Activated T-helper 17 cell treated with anti-CD3 and anti-CD28 coated beads, Interleukin-2, amount 50 U/mL, for 72 hours (primary cell): ENCODE measurements around the gene TEAD1. TPM values are rescaled to one million over a fixed set of nuclear protein-coding genes. Genes with fewer than 3 reads are reported as not detected.
A peak's percentile ranks its signal among the peaks of the same experiment; 100 is the strongest.

Experiments
- ATAC-seq: fragments of 150-1000 bp; cut with Tn5 transposase; replicated peaks from 2 replicates; pipeline ENCODE4 v1.10.0; 2021; ENCODE audit warnings: mild to moderate bottlenecking, moderate library complexity
- H3K27ac Mint-ChIP-seq: one replicate; pipeline ENCODE4 v1.8.0; 2022; ENCODE audit warnings: mixed read lengths
- H3K27me3 Mint-ChIP-seq: one replicate; pipeline ENCODE4 v1.8.0; 2022; ENCODE audit warnings: mixed read lengths
- H3K36me3 Mint-ChIP-seq: one replicate; pipeline ENCODE4 v1.8.0; 2022; ENCODE audit warnings: low read depth, mild to moderate bottlenecking, mixed read lengths
- H3K4me1 Mint-ChIP-seq: one replicate; pipeline ENCODE4 v1.8.0; 2022; ENCODE audit warnings: mixed read lengths
- H3K4me3 Mint-ChIP-seq: one replicate; pipeline ENCODE4 v1.8.0; 2022; ENCODE audit warnings: mild to moderate bottlenecking, mixed read lengths
- H3K9me3 Mint-ChIP-seq: one replicate; pipeline ENCODE4 v1.8.0; 2022; ENCODE audit warnings: mixed read lengths
- total RNA-seq, 2 donors: library from RNA; stranded (reverse); gene quantifications; one replicate each; pipeline ENCODE4 v1.2.3, GENCODE V29; 2022

TEAD1 gene
- total RNA-seq, 2 donors from 2014 or later: 1.2 to 1.6 TPM

DNA sequence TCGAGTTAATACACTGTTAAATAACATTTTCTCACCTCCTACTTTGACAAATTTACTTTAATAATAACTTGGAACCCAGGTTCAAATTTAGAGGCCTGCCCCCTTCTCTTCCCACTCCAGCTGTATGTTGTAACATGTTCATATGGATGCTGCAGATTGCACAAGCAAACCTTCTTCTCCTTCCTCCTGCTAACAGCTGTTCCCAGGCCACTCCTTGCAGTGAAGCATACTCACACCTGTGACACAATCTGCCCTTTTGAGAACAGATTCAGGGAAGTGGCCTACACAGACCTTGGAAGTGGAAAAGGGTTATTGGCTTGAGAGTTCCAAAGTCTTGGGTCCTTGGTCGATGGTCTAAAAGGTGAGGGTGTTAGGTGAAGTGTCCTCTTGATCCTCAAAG is 131.9 kb downstream of the TEAD1 start:
- Mint-ChIP-seq H3K4me1 (no peaks in the 10 kb centered on the region), H3K4me3 (no peak overlapping the region), H3K9me3 (no peaks in the 10 kb centered on the region), H3K27ac (no peak overlapping the region), H3K36me3 (no peaks in the 10 kb centered on the region), H3K27me3 (peaks cover 35% of the 10 kb centered on the region)
- ATAC-seq: no peak

DNA sequence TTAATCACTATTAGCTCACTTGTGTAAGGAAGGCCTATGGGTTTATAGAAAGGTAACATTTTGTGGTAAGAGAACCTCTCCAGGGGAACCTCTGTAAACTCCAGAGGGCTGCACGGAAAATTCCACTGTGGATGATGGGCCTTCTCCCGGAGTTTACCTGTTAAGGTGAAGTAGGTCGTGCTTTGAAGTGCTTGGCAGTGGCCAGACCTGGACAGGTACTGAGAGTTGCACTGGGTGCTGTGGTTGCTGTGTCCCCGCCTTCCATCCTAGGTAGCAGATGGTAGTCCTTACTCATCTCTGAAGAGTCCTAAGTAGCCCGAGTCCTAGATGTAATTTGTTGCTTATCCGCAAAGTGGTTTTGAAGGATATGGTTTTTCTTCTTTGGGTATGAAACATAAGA is 133.4 kb downstream of the TEAD1 start:
- Mint-ChIP-seq H3K36me3 (no peaks in the 10 kb centered on the region), H3K27ac (no peak overlapping the region), H3K9me3 (no peaks in the 10 kb centered on the region), H3K4me1 (no peaks in the 10 kb centered on the region), H3K27me3 (peaks cover 39% of the 10 kb centered on the region), H3K4me3 (no peak overlapping the region)
- ATAC-seq: no peak

DNA sequence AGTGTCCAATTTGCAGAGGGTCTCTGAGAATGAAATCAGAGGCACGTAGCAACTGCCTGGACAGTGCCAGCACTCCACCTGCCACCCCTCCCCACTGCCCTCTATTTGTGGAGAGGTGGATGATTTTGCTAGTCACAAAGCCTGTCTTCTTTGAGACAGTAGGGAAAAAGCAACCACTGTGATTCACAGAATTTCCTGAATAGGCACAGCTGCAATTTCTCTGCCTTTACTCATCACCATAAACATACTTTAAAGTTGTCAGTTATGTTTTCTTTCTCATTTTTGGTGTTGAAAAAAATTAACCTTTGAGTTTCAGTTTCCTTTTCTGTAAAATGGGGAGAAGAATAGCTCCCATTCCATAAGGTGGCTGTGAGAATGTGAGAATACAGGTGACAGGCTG is 134.3 kb downstream of the TEAD1 start:
- H3K4me3 Mint-ChIP-seq: no peak overlapping the region
- H3K9me3 Mint-ChIP-seq: no peaks in the 10 kb centered on the region
- H3K4me1 Mint-ChIP-seq: no peaks in the 10 kb centered on the region
- ATAC-seq: peak; percentile 61
- H3K27me3 Mint-ChIP-seq: peaks cover 41% of the 10 kb centered on the region
- H3K36me3 Mint-ChIP-seq: no peaks in the 10 kb centered on the region
- H3K27ac Mint-ChIP-seq: no peak overlapping the region

DNA sequence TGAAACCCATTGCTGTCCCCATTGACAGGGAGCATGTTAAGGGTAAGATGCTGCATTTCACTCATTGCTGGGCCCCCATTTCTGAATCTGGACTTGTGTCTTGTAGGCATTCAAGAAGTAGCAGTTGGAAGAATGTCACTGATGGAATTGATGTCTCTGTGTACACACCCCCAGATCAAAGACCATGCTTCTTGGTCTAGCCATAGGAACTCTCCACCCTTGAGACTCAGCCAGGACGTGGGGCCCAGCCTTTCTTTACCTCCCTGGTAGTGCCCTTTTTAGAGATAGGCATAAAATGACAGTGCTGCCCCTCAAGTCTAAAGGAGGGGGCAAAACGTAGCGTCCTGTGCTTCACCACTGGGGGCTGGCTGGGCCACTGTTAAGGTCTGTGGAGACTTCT is 135.1 kb downstream of the TEAD1 start:
- no peak overlapping the region for H3K27ac Mint-ChIP-seq
- H3K4me3 Mint-ChIP-seq: no peak overlapping the region
- no peaks in the 10 kb centered on the region for H3K36me3 Mint-ChIP-seq
- no peak for ATAC-seq
- peaks cover 38% of the 10 kb centered on the region for H3K27me3 Mint-ChIP-seq
- no peaks in the 10 kb centered on the region for H3K9me3 Mint-ChIP-seq
- no peaks in the 10 kb centered on the region for H3K4me1 Mint-ChIP-seq

DNA sequence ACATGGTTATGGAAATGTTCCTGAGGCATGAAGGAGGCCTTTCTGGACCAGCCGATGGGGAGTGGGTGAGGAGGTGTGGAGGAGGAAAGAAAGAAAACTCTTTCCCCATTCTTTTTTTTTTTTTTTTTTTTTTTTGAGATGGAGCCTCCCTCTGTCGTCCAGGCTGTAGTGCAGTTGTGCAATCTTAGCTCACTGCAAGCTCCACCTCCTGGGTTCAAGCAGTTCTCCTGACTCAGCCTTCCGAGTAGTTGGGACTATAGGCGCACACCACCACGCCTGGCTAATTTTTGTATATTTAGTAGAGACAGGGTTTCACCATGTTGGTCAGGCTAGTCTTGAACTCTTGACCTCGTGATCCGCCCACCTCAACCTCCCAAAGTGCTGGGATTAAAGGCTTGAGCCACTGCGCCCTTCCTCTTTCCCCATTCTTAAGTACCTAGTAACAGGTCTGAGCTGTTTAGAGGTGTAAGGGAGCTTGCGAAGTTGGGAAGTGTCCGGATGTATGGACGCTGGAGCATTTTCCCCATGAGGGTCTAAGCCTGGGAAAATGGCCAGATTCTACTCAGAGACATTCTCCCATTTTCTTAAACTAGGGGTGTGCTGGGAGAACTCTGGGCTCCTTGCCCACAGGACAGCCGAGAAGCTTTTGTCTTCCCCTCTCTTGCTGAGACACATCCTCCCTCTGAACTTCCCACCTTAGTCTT is 135.8 kb downstream of the TEAD1 start:
- H3K4me1 Mint-ChIP-seq: no peaks in the 10 kb centered on the region
- H3K27me3 Mint-ChIP-seq: peaks cover 35% of the 10 kb centered on the region
- no peak overlapping the region for H3K27ac Mint-ChIP-seq
- no peaks in the 10 kb centered on the region for H3K36me3 Mint-ChIP-seq
- ATAC-seq: no peak
- no peaks in the 10 kb centered on the region for H3K9me3 Mint-ChIP-seq
- H3K4me3 Mint-ChIP-seq: no peak overlapping the region

DNA sequence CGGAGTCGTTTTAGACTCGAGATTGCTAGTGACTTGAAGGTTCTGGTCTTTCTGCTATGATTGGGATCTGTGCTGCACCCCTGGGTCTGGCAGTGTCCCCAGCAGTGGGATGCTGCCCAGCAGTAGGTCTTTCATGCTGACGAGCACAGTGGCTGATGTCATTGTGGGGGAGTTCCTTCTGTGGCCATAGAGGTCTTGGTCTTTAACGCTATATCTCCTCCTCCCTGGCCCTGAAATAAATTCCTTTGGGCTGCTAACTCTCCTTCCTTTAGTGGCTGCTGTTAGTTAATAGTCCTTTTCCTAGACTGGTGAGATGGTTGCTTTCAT is 136.3 kb downstream of the TEAD1 start:
- H3K9me3 Mint-ChIP-seq: no peaks in the 10 kb centered on the region
- no peak overlapping the region for H3K4me3 Mint-ChIP-seq
- no peak for ATAC-seq
- no peaks in the 10 kb centered on the region for H3K4me1 Mint-ChIP-seq
- no peaks in the 10 kb centered on the region for H3K36me3 Mint-ChIP-seq
- peaks cover 33% of the 10 kb centered on the region for H3K27me3 Mint-ChIP-seq
- H3K27ac Mint-ChIP-seq: no peak overlapping the region

DNA sequence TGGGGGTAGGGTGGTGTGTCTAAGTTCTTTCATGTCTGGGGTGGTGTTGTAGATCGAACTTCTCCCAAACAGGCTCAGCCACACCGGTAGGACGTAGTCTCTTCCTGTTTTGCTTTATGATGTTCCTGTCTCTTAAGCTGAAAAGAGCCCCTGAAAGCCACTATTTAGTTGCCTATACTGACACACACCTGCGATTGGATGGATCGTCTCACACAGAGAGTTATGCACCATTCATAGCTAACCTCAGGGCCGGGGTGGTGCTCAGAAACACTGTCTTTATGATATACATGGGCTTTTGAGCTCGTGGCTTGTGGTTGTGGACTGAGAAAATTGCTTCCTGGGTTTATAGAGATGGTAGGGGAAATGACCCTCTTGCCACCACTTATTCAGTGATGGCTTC is 137.6 kb downstream of the TEAD1 start:
- Mint-ChIP-seq H3K27me3 (peaks cover 37% of the 10 kb centered on the region), H3K9me3 (no peaks in the 10 kb centered on the region), H3K27ac (no peak overlapping the region), H3K36me3 (no peaks in the 10 kb centered on the region), H3K4me3 (no peak overlapping the region), H3K4me1 (no peaks in the 10 kb centered on the region)
- ATAC-seq: no peak

DNA sequence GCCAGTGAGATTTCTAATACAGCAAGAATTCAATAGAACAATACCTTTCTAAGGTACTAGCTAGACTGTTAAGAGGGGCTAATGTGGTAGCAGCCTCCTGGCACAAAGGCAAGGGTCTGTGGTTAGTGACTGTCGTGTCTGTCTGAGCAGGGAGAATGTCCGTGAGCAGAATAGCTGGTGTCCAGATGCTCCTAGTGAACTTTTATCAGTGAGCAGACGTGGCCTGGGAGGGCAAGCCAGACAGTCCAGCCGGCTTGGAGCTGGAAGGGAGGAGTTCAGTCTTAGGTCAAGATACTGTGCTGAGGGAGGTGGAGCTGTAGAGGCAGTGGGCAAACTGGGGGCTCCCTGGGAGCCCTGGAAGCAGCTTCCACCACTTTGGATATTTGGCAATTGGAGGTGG is 138.6 kb downstream of the TEAD1 start:
- Mint-ChIP-seq H3K27ac (no peak overlapping the region), H3K4me3 (no peak overlapping the region), H3K27me3 (peaks cover 42% of the 10 kb centered on the region), H3K36me3 (no peaks in the 10 kb centered on the region), H3K9me3 (no peaks in the 10 kb centered on the region), H3K4me1 (no peaks in the 10 kb centered on the region)
- no peak for ATAC-seq

DNA sequence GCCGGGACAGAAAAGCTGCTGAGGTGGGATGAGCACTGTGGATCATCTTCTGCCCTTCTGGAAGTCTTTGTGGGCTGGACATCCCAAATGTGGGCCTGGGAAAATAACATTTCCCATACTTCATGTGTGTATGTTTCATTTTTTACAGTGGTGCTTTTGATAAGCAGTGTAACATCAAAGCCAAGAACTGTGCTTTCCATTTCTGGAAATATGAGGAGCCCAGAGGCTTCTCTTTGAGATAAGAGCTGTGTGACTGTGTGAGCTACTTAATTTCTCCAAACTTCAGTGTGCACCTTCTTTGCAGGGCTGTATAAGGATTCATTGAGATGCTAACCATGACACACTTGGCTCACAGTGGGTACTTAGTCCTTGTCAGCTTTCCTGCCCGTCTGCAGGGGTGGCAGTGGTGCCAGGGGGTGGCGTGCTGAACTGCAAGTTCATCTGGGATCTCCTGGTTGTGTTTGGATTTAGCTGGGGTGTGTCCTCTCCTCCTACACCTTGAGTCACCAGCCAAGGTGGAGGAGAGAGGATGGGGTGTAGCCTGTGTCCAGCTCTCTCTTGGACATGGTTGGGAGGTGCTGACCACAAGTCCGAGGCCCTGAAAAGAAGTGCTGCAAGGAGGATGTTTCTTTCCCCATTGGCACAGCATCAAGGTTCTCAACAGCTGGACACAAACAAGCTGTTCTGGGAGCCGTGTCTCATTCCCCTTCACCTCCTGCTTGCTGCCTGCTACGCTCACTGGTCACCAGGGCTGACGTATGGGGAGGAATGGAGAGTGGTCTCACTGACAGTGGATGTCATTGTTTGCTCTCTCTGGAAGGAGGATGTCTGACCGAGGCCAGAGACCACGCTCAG is 139.4 kb downstream of the TEAD1 start:
- no peaks in the 10 kb centered on the region for H3K9me3 Mint-ChIP-seq
- no peak for ATAC-seq
- H3K27me3 Mint-ChIP-seq: peaks cover 42% of the 10 kb centered on the region
- no peaks in the 10 kb centered on the region for H3K36me3 Mint-ChIP-seq
- H3K4me1 Mint-ChIP-seq: no peaks in the 10 kb centered on the region
- no peak overlapping the region for H3K27ac Mint-ChIP-seq
- no peak overlapping the region for H3K4me3 Mint-ChIP-seq

DNA sequence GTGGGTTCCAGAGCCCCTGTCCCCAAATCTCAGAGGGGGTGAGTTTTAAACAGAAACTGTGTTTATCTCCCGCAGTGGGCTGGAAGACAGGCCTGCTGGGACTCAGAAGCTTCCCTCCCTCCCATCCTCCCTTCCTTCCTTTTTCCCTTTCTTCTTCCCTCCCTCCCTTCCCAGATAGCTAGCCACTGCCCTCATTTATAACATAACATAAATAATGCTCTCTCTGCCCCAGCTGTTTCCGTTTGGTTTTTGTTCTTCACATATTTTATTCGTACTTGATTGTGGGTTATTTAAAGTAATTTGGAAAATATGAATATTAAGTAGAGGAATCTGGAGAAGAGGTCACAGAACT is 140.9 kb downstream of the TEAD1 start:
- H3K4me1 Mint-ChIP-seq: no peaks in the 10 kb centered on the region
- no peak for ATAC-seq
- no peak overlapping the region for H3K4me3 Mint-ChIP-seq
- no peak overlapping the region for H3K27ac Mint-ChIP-seq
- H3K9me3 Mint-ChIP-seq: no peaks in the 10 kb centered on the region
- H3K36me3 Mint-ChIP-seq: no peaks in the 10 kb centered on the region
- peaks cover 42% of the 10 kb centered on the region for H3K27me3 Mint-ChIP-seq

DNA sequence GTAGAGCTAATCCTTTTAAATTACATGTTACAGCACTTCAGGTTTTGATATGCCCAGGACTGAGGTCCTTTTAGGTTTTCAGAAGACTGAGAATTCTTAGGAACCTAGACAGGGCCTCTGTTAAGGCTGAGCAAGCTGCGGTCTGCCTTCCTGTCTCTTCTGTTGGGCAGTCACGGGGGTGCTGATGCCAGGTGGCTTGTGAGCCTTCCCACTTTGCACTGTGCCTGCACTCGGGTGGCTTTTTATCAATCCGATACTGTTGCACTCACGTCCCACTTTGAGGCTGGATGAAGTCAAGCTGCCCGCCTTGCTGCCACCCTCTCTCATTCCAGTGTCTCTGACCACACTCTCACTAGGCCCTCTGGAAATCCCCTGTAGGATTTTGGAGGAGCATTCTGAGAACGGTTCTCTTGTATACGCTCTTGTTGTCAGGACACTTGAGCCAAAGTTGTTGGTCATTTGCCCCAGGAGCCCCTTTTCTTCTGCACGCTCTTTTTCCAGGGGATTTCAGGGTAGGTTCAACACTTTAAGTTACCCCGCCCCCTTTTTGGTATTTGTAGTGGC is 141.8 kb downstream of the TEAD1 start:
- ATAC-seq: no peak
- Mint-ChIP-seq H3K27ac (no peak overlapping the region), H3K4me1 (no peaks in the 10 kb centered on the region), H3K36me3 (no peaks in the 10 kb centered on the region), H3K9me3 (no peaks in the 10 kb centered on the region), H3K4me3 (no peak overlapping the region), H3K27me3 (peaks cover 39% of the 10 kb centered on the region)

DNA sequence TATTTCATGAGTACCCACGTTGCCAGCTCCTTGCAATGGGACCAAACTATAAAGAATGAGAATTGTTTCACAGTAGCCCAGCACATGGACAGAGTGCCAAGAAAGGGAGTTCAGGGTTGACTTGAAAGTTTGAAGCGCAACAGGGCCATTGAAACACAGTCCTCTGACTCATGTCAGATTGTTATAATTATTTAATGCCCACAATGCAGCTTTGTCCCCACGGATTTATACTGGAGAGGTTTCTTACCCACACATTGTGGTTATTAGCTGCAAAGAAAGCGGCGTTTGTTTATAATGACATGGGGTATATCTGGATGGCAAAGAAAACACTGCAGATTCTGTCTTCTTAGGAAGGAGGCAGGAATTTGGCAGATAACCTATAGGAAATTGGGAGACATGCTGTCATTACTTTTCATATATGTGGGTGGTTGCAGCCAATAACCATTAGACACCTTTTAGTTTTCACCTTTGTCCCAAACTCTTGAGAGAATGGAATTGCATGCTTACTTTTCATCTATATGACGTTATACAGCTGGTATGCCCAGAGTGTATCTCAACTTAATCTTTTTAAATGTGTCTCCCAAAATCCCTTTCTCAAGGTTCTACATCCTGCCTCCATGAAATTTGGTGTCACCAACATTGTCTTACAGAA is 143.6 kb downstream of the TEAD1 start:
- Mint-ChIP-seq H3K9me3 (no peaks in the 10 kb centered on the region), H3K4me1 (no peaks in the 10 kb centered on the region), H3K27ac (no peak overlapping the region), H3K4me3 (no peak overlapping the region), H3K36me3 (no peaks in the 10 kb centered on the region), H3K27me3 (peaks cover 35% of the 10 kb centered on the region)
- ATAC-seq: no peak

DNA sequence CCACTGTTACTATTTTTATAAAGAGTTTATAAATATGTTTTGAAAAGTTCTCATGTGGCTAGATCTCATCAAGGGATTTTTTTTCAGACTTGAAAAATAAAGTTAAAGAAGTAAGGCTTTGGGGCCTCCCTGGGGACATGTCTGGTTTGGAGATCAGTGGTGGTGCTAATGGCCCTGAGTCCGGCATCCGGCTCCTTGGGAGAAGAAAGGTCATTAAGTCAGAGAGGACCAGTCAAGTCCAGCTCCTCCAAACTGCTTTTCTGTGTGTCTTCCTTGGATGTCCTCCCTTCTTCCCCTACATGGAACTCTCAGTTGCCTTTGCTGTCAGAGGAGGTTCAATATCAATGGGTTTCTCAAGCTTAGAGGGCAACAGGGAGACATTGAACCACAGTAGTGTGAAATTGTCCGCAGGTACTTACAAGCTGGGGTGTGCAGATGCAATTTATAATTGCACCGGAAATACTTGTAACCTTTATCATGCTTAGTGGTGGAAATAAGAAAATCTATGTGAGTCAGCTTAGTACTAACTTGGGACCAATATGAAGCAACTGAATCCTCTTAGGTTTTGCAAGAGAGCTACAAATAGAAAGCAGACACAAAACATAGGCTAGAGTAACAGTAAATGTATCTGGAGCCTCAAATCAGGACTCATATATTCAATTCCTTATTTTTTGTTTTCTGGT is 144.3 kb downstream of the TEAD1 start:
- no peaks in the 10 kb centered on the region for H3K4me1 Mint-ChIP-seq
- ATAC-seq: no peak
- H3K27me3 Mint-ChIP-seq: peaks cover 33% of the 10 kb centered on the region
- H3K36me3 Mint-ChIP-seq: no peaks in the 10 kb centered on the region
- no peak overlapping the region for H3K4me3 Mint-ChIP-seq
- H3K27ac Mint-ChIP-seq: no peak overlapping the region
- no peaks in the 10 kb centered on the region for H3K9me3 Mint-ChIP-seq

DNA sequence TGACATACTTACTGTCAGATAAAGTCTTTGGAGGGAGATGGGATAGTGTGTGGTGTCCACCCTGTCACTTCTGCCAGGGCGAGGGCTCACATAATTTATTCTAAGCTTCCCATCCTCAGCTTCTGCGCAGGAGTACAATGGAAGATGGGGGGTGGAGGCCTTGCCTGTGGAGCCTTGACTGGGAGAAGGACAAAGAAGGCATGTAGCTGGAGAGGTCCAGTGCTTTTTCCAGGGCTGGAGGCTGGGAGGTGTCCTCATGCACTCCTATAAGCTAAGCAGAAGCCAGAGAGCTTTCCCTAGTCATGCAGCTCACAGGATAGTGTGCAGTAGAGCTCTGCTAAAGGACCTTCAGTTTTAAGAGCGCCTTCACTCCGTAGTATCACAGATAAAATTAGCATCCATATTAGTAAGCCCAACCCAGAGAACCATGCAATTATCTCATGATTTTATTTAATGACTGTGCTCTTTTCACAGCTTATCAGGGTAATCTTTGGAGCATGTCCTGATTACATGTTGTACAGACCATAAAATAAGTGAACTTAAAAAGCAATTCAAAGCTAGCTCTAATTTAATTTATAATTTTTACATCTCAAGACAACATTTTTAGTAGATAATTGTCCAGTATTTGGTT is 148.3 kb downstream of the TEAD1 start:
- Mint-ChIP-seq H3K9me3 (no peaks in the 10 kb centered on the region), H3K27me3 (peaks cover 37% of the 10 kb centered on the region), H3K27ac (no peak overlapping the region), H3K4me3 (no peak overlapping the region), H3K36me3 (no peaks in the 10 kb centered on the region), H3K4me1 (no peaks in the 10 kb centered on the region)
- ATAC-seq: no peak
